ENCODE results near the gene NCKAP5. TPM values are rescaled to one million over a fixed set of nuclear protein-coding genes. Genes with fewer than 3 reads are reported as not detected.

NCKAP5 gene
- total RNA-seq, 1 donor from 2014 or later = 7.4 TPM

GRCh38 chr2:132991471-132992045 lies 576.7 kb downstream of the NCKAP5 start:
- Mint-ChIP-seq H3K9me3 (ENCODE audit: unreplicated experiment) (no peaks in the 10 kb centered on the region), H3K27me3 (ENCODE audit: unreplicated experiment) (no peaks in the 10 kb centered on the region), H3K27ac (ENCODE audit: unreplicated experiment) (no peak overlapping the region), H3K4me1 (ENCODE audit: unreplicated experiment) (no peaks in the 10 kb centered on the region), H3K36me3 (ENCODE audit: low read depth, unreplicated experiment) (no peaks in the 10 kb centered on the region), H3K4me3 (ENCODE audit: unreplicated experiment) (no peak overlapping the region)
- no peak for TF ChIP-seq CTCF (IDR thresholded peaks at IDR 0.05; ENCODE audit: unreplicated experiment)
- DNase-seq (ENCODE audit: low spot score) = no peak

GRCh38 chr2:132984731-132985130 lies 583.5 kb downstream of the NCKAP5 start:
- no peaks in the 10 kb centered on the region for H3K9me3 Mint-ChIP-seq (ENCODE audit: unreplicated experiment)
- H3K36me3 Mint-ChIP-seq (ENCODE audit: low read depth, unreplicated experiment) = no peaks in the 10 kb centered on the region
- no peak for DNase-seq (ENCODE audit: low spot score)
- H3K27ac Mint-ChIP-seq (ENCODE audit: unreplicated experiment) = no peak overlapping the region
- no peak for TF ChIP-seq CTCF (IDR thresholded peaks at IDR 0.05; ENCODE audit: unreplicated experiment)
- H3K4me1 Mint-ChIP-seq (ENCODE audit: unreplicated experiment) = no peaks in the 10 kb centered on the region
- no peak overlapping the region for H3K4me3 Mint-ChIP-seq (ENCODE audit: unreplicated experiment)
- H3K27me3 Mint-ChIP-seq (ENCODE audit: unreplicated experiment) = no peaks in the 10 kb centered on the region

GRCh38 chr2:132980304-132980703 lies 588.0 kb downstream of the NCKAP5 start:
- no peak for DNase-seq (ENCODE audit: low spot score)
- Mint-ChIP-seq H3K27ac (ENCODE audit: unreplicated experiment) (no peak overlapping the region), H3K4me1 (ENCODE audit: unreplicated experiment) (no peaks in the 10 kb centered on the region), H3K9me3 (ENCODE audit: unreplicated experiment) (no peaks in the 10 kb centered on the region), H3K4me3 (ENCODE audit: unreplicated experiment) (no peak overlapping the region), H3K27me3 (ENCODE audit: unreplicated experiment) (no peaks in the 10 kb centered on the region), H3K36me3 (ENCODE audit: low read depth, unreplicated experiment) (no peaks in the 10 kb centered on the region)
- no peak for TF ChIP-seq CTCF (IDR thresholded peaks at IDR 0.05; ENCODE audit: unreplicated experiment)

- no peak overlapping the region for H3K4me3 Mint-ChIP-seq (ENCODE audit: unreplicated experiment)
- no peak overlapping the region for H3K27ac Mint-ChIP-seq (ENCODE audit: unreplicated experiment)
- TF ChIP-seq CTCF (IDR thresholded peaks at IDR 0.05; ENCODE audit: unreplicated experiment) = no peak
- no peak for DNase-seq (ENCODE audit: low spot score)
- no peaks in the 10 kb centered on the region for H3K36me3 Mint-ChIP-seq (ENCODE audit: low read depth, unreplicated experiment)
- H3K4me1 Mint-ChIP-seq (ENCODE audit: unreplicated experiment) = no peaks in the 10 kb centered on the region
- H3K9me3 Mint-ChIP-seq (ENCODE audit: unreplicated experiment) = no peaks in the 10 kb centered on the region
- H3K27me3 Mint-ChIP-seq (ENCODE audit: unreplicated experiment) = no peaks in the 10 kb centered on the region
Measured at GRCh38 chr2:132979339-132980093, 588.7 kb downstream of the NCKAP5 start.

GRCh38 chr2:132978840-132979239 lies 589.4 kb downstream of the NCKAP5 start:
- H3K27ac Mint-ChIP-seq (ENCODE audit: unreplicated experiment) = no peak overlapping the region
- H3K9me3 Mint-ChIP-seq (ENCODE audit: unreplicated experiment) = no peaks in the 10 kb centered on the region
- no peak for TF ChIP-seq CTCF (IDR thresholded peaks at IDR 0.05; ENCODE audit: unreplicated experiment)
- H3K27me3 Mint-ChIP-seq (ENCODE audit: unreplicated experiment) = no peaks in the 10 kb centered on the region
- no peak for DNase-seq (ENCODE audit: low spot score)
- H3K4me3 Mint-ChIP-seq (ENCODE audit: unreplicated experiment) = no peak overlapping the region
- no peaks in the 10 kb centered on the region for H3K36me3 Mint-ChIP-seq (ENCODE audit: low read depth, unreplicated experiment)
- H3K4me1 Mint-ChIP-seq (ENCODE audit: unreplicated experiment) = no peaks in the 10 kb centered on the region
